Endothelial cell of umbilical vein (primary cell): ENCODE data around the gene DENND1A.

Source experiments
- CTCF ChIP-seq, 2 donors: IDR thresholded peaks; 1 replicate in 1 of 2; 2 replicates in 1 of 2; pipeline ENCODE4 v1.5.1; 2011; ENCODE audit warnings: low read length in 2 of 2, mild to moderate bottlenecking in 2 of 2, moderate library complexity in 2 of 2, control low read depth in 1 of 2, inconsistent platforms in 1 of 2, low read depth in 1 of 2; ENCODE audit not compliant: insufficient read depth in 1 of 2; ENCODE audit errors: extremely low read depth in 1 of 2
- EZH2 ChIP-seq: IDR thresholded peaks from 2 replicates; pipeline ENCODE4 v1.6.1; 2012; ENCODE audit warnings: borderline replicate concordance, low read depth, mild to moderate bottlenecking, moderate library complexity, low read length, inconsistent platforms; ENCODE audit not compliant: severe bottlenecking
- FOS ChIP-seq: IDR thresholded peaks from 2 replicates; pipeline ENCODE4 v1.6.1; 2011; ENCODE audit warnings: mild to moderate bottlenecking, low read length, moderate library complexity, borderline replicate concordance; ENCODE audit not compliant: insufficient read depth
- GATA2 ChIP-seq: IDR thresholded peaks from 2 replicates; pipeline ENCODE4 v1.7.0; 2011; ENCODE audit warnings: low read depth, mild to moderate bottlenecking, moderate library complexity, mixed read lengths, low read length; ENCODE audit not compliant: insufficient read length, insufficient read depth
- JUN ChIP-seq: IDR thresholded peaks from 2 replicates; pipeline ENCODE4 v1.6.1; 2011; ENCODE audit warnings: borderline replicate concordance, low read depth; ENCODE audit not compliant: insufficient read length, insufficient read depth
- MAX ChIP-seq: IDR thresholded peaks from 2 replicates; pipeline ENCODE4 v1.6.1; 2011; ENCODE audit not compliant: insufficient read depth, insufficient read length
- MYC ChIP-seq: IDR thresholded peaks from one replicate; pipeline ENCODE4 v1.6.1; 2011; ENCODE audit warnings: mild to moderate bottlenecking, low read depth, low read length
- POLR2A ChIP-seq: IDR thresholded peaks from 2 replicates; pipeline ENCODE4 v1.6.1; 2012; ENCODE audit warnings: low read depth, mild to moderate bottlenecking, control low read depth, low read length
- POLR2AphosphoS5 ChIP-seq: IDR thresholded peaks from 2 replicates; pipeline ENCODE4 v1.6.1; 2012; ENCODE audit warnings: low read depth, mild to moderate bottlenecking, control low read depth, low read length, moderate library complexity; ENCODE audit not compliant: insufficient read depth

GRCh38 chr9:123438321-123438720, 491.6 kb downstream of the DENND1A start:
- TF ChIP-seq CTCF (IDR thresholded peaks at IDR 0.05; ENCODE audit: extremely low read depth in 1 of 2, insufficient read depth in 1 of 2, low read depth in 1 of 2, low read length in 2 of 2) (no peak), EZH2 (no peak), MAX (no peak), POLR2A (no peak), POLR2AphosphoS5 (no peak), FOS (no peak), JUN (no peak), MYC (no peak), GATA2 (no peak)
